Hematopoietic multipotent progenitor cell treated with erythropoietin and hydrocortisone succinate and interleukin-3 and kit ligand, for 15 days (in vitro differentiated cells): ENCODE measurements around the gene LBX2.

ENCODE experiments used
- DNase-seq: peaks from one replicate; pipeline ENCODE4 v3.0.0-alpha.2; 2015; ENCODE audit warnings: low spot score

Gene LBX2

DNA sequence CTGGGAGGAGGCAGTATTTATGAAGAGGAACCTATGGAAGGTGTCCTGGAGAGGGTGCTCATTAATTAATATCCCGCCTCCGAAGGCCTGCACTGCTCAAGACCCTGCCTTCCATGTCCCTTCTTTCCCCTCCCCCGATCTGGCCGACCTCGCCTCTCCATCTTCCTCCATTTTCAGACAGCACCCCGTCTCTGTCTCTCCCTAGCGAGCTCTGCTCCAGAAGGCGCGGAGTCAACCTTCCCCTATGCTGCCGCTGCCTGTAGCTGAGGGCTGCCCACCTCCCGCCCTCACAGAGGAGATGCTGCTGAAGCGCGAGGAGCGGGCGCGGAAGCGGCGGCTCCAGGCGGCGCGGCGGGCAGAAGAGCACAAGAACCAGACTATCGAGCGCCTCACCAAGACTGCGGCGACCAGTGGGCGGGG is 42.3 kb downstream of the LBX2 start:
- DNase-seq = no peak

DNA sequence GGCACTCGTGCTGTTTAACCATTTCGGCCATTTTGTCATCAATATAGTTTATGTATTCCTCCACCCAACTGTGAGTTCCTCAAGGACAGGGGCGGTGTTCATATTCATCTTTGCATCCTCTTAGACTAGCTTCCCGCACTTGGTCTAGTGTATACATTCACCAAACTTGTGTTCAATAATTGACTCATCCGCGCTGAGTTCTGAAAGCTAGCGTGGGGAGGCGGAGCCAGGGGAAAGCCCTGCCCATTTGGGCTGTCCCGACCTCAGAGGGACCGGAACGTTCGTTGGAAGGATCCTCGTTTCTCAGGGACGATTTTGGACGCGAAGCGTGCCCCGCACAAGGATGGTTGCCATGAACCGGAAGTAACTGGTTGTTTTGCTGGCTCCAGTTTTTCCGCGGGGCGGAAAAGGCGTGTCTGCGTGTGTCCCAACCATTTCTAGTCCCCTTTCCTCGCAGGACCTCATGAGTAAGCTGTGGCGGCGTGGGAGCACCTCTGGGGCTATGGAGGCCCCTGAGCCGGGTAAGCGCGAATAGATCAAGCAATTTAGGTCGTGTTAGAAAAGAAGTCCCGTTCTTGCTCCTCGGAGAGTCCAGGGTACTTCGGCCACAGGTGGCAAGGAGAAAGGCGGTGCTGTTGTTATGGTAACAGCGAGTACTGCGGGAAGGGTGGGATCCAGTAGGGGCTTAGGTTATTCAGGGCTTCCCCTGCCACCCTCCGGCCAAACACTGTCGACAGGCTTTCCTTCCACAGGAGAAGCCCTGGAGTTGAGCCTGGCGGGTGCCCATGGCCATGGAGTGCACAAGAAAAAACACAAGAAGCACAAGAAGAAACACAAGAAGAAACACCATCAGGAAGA is 44.5 kb downstream of the LBX2 start, which contains the start of gene INO80B:
TSS of gene INO80B (plus strand) at position 434 of the 858 bp plus-strand sequence. CDS start at position 464, 30 bp downstream.
- peak; percentile 98 for DNase-seq

- DNase-seq = no peak
Observed at GRCh38 chr2:74450570-74451190, 48.7 kb downstream of the LBX2 start.

- DNase-seq = no peak
Observed at GRCh38 chr2:74448771-74449170, 50.6 kb downstream of the LBX2 start.
